NCI-H2107 treated with DMSO at 0.1 percent for 48 hours (cell line): Measurements from ENCODE around the gene RAX.
A peak's percentile ranks its signal among the peaks of the same experiment; 100 is the strongest.

ENCODE experiments used
- DNase-seq: peaks from one replicate; lab custom pipeline; 2025; ENCODE audit not compliant: unreplicated experiment; lab: John Stamatoyannopoulos, UW

Gene RAX

GRCh38 chr18:59249199-59249774, 24.0 kb downstream of the RAX start:
- DNase-seq, result peak; percentile 87

DNA sequence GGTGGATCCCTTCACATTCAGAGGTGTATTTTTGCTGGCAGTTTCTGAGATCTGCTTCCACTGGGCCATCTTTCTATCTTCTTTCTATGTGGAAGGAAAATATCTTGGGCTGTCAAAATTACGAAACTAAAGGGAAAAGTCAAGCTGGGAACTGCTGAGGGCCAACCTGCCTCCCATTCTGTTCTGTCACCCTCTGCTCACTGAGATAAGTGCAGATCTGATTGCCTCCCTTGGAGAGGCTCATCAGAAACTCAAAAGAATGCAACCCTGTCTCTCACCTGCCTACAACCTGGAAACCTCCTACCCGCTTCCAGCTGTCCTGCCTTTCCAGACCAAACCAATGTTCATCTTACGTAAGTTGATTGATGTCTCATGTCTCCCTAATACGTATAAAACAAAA, 26.5 kb downstream of the RAX start:
- no peak for DNase-seq

DNA sequence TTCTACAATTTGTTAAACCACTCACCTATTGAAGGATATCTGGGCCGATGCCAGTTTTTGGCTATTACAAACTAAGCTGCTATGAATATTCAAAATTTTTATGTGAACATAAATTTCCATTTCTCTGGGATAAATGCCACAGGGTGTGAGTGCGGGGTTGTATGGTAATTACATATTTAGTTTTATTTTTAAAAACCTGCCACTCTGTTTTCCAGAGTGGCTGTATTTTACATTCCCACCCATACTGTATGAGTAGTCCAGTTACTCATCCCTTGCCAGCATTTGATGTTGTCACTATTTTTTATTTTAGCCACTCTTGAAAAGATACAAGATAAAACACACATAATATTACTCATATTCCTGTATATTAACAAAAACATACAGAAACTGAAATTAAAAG, 30.3 kb downstream of the RAX start:
- no peak for DNase-seq

- DNase-seq, result no peak
Measured at GRCh38 chr18:59239642-59240041, 33.6 kb downstream of the RAX start.

GRCh38 chr18:59238385-59238784, 34.9 kb downstream of the RAX start:
- peak; percentile 62 for DNase-seq

DNA sequence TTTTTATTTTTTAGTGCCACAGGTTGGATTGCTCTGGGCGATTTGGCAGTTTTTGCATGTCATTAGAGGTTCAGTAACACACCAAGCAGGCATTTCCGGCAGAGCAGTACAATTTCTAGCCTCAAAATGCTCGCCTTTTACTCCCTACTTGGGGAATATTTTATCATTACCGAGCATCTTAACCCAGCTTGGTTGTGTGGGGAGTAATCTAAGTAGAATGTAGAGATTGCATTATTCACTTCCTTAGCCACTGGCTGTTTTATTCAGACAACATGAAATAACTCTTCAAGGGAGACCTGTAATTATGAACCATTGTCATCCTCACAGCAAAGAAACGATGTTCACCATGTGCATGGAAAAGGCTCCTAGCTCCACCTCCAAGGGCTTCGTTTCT, 40.2 kb downstream of the RAX start:
- no peak for DNase-seq

- DNase-seq, result no peak
Measured at GRCh38 chr18:59232309-59233016, 40.8 kb downstream of the RAX start.

DNA sequence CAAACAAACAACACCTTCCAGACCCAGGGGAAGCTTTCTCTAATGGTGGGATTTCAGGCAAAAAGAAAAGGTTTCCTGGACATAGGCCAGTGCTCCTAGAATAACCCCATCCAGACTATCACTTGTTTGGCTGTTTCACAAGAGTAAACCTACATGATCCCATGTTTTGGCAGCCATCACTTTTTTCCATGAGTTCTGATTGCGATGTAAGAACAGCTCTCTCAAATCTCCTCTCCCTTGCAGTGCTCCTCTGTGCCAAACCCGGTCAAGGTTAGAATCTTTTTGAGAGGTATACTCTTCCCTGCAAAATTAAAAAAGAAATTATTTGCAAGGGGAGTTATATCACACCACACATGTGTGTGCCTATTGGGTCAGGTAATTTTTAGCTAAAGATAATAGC, 41.4 kb downstream of the RAX start:
- no peak for DNase-seq

DNA sequence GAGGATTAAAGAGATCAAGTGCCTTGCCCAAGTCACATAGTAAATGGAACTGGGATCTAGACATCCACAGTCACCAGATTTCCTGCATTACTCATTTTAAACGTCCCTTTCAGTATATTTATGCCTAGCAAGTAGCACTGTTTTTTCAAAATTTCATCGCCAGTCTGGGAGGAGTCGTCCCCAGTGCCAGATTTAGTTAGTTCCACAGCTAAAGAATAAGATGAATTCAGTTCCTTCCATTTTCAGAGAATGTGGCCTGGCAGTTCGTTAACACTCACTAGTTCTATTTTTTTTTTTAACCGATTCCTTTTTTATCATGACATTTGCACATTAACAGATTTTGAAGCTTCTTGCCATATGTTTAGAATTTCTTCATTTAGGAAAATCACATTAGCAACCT, 42.1 kb downstream of the RAX start:
- DNase-seq, result no peak

- DNase-seq, result no peak
Measured at GRCh38 chr18:59229701-59230443, 43.4 kb downstream of the RAX start.

- no peak for DNase-seq
Measured at GRCh38 chr18:59229191-59229590, 44.1 kb downstream of the RAX start.

- DNase-seq, result no peak
Measured at GRCh38 chr18:59228351-59228750, 44.9 kb downstream of the RAX start.

- no peak for DNase-seq
Measured at GRCh38 chr18:59222341-59222740, 50.9 kb downstream of the RAX start.

- peak; percentile 41 for DNase-seq
Measured at GRCh38 chr18:59220784-59221765, 52.2 kb downstream of the RAX start.

DNA sequence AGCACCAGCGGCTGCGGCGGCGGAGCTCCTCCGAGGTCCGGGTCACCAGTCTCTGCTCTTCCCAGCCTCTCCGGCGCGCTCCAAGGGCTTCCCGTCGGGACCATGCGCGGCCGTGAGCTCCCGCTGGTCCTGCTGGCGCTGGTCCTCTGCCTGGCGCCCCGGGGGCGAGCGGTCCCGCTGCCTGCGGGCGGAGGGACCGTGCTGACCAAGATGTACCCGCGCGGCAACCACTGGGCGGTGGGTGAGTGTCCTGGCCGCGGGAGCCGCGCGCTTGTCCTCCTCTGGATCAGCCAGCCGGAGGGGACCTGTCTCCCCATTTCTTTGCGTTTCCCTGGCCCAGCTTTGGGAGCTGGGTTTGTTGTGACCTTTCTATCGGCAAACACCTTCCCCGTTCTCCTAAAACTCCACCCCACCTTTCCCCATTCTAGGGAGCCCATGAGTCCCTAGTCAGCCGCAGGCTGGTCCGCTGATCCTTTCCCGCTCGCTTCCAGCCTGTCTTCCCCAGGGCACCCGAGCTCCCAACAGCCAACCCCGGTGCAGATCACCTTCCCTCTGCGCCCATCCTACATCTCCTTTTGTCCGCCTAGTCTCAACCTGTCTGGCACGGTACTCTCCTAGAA, 53.0 kb downstream of the RAX start:
- peak; percentile 41 for DNase-seq

- DNase-seq, result no peak
Measured at GRCh38 chr18:59219672-59220163, 53.5 kb downstream of the RAX start, which contains the start of gene GRP. Gene GRP, plus strand, starts transcription at chr18:59220158. Its CDS starts 108 bp downstream, at chr18:59220266.

GRCh38 chr18:59218018-59218417, 55.2 kb downstream of the RAX start:
- peak; percentile 18 for DNase-seq
